ENCODE data around the gene STRIT1.
"Not testable (repeated sequence)": the region's sequence is repeated elsewhere in the genome, so short reads cannot be mapped to it uniquely, and the experiment has no call there.

Gene STRIT1

DNA sequence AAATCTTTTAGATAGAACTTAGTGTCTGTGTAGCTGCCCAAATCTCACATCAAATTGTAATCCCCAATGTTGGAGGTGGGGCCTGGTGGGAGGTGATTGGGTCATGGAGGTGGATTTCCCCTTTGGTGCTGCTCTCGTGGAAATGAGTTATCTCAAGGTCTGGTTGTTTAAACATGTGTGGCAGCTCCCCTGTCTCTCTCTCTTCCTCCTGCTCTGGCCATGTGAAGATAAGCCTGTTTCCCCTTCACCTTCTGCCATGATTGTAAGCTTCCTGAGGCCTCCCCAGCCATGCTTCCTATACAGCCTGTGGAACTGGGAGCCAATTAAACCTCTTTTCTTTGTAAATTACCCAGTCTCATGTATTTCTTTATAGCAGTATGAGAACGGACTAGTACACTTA lies 30.6 kb downstream of the STRIT1 start:
- DNase-seq: not testable (repeated sequence)

DNA sequence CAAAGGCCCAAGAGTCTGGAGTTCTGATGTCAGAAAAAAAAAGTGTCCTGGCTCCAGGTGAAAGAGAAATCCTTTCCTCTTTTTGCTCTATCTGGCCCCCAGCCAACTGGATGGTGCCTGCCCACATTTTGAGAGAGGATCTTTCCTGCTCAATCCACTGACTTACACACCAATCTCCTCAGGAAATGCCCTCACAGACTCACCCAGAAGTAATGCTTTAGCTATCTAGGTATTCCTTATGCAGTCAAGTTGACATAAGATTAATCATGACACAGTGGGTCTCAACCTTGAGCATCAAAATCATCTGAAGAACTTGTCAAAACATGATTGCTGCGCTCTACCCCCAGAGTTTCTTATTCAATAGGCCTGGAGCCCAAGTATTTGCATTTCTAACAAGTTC lies 31.2 kb downstream of the STRIT1 start:
- DNase-seq: no peak

DNA sequence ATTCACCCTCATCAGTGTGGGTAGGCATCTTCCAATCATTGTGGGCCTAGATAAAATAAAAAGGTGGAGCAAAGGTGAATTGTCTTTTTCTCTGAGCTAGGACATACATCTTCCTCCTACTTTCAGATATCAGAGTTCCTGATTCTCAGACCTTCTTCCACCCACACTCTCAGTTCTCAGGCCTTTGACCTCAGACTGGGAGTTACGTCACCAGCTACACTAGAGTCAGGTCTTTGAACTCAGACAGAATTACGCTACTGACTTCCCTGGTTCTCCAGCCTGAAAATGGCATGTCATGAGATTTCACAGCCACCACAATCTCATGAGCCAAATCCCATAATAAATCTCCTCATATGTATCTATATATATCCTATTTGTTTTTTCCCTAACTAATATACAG lies 39.0 kb downstream of the STRIT1 start:
- no peak for DNase-seq

DNA sequence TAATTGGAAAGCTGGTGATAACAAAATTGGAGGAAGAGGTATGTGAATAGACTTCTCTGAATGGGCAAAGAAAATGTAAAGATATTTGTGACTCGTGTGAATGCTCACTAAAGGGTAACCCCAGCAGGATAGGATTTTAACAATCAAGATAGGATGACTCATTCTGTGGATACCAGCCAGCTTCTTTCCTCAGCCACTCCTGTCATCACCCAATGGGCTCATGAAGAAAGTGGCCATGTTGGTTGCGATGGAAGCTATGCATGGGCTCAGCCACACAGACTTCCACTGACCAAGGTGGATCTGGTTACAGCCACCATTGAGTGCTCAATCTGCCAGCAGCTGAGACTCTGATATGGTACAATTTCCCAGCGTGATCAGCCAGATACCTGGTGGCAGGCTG lies 40.9 kb downstream of the STRIT1 start:
- DNase-seq: no peak

GRCh38 chr3:155252021-155252420 lies 41.5 kb downstream of the STRIT1 start:
- no peak for DNase-seq

- DNase-seq: no peak
These were observed 44.8 kb downstream of the STRIT1 start for GRCh38 chr3:155248531-155249187.

GRCh38 chr3:155244699-155245098 lies 48.8 kb downstream of the STRIT1 start:
- no peak for DNase-seq

GRCh38 chr3:155244216-155244615 lies 49.3 kb downstream of the STRIT1 start:
- no peak for DNase-seq

DNA sequence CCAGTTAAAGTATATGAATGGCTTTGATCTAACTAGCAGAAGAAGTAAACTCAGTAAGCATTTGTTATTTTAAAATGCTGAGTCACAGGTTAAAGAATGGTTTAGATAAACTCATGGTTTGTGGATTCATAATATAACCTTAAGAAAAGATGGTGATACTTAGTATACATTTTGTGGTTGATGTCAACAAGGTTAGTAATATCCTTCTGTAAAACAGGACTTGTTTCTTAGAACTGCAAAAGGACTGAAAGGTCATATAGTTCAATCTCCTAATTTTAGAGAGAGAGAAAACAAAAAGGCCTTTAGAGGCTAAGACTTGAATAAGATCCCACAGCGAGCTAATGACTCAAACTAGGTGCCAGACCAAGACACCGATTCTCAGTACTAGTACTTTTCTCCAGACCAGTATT lies 50.0 kb downstream of the STRIT1 start:
- no peak for DNase-seq

- peak; percentile 10 for DNase-seq
These were observed 51.1 kb downstream of the STRIT1 start for GRCh38 chr3:155242342-155242741.

DNA sequence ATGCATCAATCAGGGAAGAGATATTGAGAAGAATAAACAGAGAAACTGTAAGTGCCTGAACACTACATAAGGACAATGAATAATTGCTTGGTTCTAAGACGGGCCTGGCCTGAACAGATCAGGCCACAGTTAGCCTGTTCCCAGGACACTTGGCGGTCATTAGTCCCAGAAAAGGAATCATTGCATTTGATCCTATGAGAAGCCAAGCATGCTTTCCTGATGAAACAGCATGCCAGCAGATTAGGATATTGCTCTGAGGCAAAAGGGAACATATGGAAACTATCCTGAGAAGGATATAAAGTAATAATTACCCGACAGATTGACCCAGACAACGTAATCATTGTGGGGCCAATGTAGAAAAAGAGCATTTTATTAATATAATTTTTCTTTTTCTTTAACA lies 51.9 kb downstream of the STRIT1 start:
- DNase-seq: peak; percentile 66
